ENCODE data around the gene STRN4.
"Not testable (repeated sequence)": the region's sequence is repeated elsewhere in the genome, so short reads cannot be mapped to it uniquely, and the experiment has no call there.

STRN4 gene

DNA sequence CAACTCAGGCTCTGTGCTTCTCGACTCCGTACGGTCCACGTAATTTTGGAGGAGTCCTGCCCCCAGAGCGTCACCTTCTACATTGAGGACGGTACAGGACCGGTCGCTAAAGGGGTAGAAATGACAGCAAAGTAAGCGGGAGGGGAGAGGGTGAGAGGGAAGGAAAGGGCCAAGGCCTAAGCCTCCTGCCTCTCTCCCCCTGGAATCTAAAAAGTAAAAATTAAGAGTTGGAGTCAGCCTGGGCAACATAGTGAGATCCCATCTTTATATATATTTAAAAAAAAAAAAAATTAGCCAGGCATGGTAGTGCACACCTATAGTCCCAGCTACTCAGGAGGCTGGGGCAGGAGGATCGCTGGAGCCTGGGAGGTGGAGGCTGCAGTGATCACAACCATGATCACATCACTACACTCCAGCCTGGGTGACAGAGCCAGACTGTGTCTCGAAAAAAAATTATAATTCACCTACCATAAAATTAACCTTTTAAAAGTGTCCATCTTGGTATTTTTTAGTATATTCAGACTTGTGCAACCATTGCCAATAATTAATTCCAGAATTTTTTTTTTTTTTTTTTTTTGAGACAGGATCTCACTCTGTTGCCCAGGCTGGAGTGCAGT lies 29.5 kb upstream of the STRN4 start:
- DNase-seq (ENCODE audit: low read depth in 2 of 2), result no peak

GRCh38 chr19:46773018-46773399 lies 26.8 kb upstream of the STRN4 start:
- DNase-seq (ENCODE audit: low read depth in 2 of 2), result no peak

DNA sequence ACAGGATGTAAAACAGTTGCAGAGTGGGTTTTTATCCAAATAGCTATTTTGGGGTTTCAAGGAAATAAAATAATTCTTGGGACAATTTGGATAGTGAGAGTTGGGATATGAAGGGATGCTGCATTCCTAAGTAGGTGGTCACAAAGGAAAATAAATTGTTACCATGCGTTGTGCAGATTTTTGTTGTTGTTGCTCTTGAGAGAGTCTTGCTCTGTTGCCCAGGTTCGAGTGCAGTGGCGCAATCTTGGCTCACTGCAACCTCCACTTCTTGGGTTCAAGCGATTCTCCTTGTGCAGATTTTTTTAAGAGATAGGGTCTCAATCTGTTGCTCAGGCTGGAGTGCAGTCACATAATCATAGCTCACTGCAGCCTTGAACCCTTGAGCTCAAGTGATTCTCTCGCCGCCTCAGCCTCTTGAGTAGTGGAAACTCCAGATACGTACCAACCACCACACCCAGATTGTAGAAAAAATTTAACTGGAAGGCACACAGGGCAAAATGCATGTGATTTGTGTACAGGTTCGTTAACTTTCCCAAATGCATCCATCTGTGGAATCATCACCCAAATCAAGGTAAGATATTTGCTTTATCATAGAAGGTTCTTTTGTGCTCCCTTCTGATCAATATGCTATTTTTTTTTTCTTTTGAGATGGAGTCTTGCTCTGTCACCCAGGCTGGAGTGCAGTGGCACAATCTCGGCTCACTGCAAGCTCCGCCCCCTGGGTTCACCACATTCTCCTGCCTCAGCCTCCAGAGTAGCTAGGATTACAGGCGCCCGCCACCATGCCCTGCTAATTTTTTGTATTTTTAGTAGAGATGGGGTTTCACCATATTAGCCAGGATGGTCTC lies 26.1 kb upstream of the STRN4 start:
- DNase-seq (ENCODE audit: low read depth in 2 of 2), result no peak

- not testable (repeated sequence) for DNase-seq (ENCODE audit: low read depth in 2 of 2)
Measured at GRCh38 chr19:46768746-46769145, 22.5 kb upstream of the STRN4 start.

GRCh38 chr19:46766569-46767317 lies 20.5 kb upstream of the STRN4 start:
- no peak for DNase-seq (ENCODE audit: low read depth in 2 of 2)

- no peak for DNase-seq (ENCODE audit: low read depth in 2 of 2)
Measured at GRCh38 chr19:46764817-46765291, 18.6 kb upstream of the STRN4 start.

- DNase-seq (ENCODE audit: low read depth in 2 of 2), result no peak
Measured at GRCh38 chr19:46762245-46762890, 16.1 kb upstream of the STRN4 start.

DNA sequence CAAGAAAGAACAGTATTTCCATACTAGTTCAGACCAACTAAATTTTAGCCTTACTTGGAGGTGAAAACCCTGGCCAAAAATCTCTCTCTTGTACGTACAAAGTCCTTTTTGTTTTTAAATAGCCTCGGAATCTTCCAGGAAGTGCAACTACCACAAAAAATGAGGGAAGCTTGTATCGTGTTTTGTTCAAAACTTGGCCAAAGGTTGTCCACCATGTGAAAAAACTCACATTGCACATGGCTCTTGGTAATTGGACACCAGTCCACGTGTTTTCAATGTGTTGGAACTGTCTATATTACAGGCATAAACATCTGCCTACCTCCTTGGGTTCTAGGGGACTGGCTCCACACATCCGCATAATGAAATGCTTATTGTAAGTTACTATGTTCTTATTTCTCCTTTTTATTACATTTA lies 15.2 kb upstream of the STRN4 start:
- no peak for DNase-seq (ENCODE audit: low read depth in 2 of 2)

- not testable (repeated sequence) for DNase-seq (ENCODE audit: low read depth in 2 of 2)
Measured at GRCh38 chr19:46760897-46761296, 14.6 kb upstream of the STRN4 start.

DNA sequence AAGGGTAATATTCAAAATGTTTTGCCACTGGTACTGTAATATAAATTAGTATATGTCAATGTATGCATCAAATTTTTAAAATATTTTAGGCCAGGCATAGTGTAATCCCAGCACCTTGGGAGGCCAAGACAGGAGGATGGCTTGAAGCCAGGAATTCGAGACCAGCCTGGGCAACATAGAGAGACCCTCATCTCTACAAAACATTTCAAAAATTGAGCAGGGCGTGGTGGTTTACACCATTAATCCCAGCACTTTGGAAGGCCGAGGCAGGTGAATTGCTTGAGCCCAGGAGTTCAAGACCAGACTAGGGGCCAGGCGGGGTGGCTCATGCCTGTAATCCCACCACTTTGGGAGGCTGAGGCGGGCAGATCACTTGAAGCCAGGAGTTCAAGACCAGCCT lies 14.1 kb upstream of the STRN4 start:
- DNase-seq (ENCODE audit: low read depth in 2 of 2), result no peak

DNA sequence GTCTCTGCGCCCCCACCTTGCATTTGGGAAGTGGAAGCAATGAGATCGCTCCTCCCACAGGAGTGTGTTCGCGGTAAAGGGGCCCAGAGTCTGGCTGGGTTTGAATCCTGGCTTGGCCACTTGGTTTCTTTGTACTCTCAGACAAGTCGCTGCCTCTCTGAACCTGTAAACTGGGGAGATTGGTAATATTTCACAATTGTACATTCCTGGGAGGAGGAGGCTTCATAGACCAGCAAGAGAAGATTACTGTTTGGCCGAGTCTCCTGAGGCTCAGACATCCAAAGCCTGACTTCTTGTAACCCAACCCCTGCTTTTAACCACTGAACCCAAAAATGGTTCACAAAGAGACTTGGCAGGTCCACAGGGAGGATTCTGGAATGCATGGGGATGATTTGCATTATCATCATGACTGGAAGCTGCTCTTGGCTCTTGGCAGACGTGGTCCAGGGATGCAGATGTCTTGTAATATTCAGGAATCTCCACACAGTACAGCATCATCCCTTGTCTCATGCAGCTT lies 13.6 kb upstream of the STRN4 start:
- no peak for DNase-seq (ENCODE audit: low read depth in 2 of 2)

DNA sequence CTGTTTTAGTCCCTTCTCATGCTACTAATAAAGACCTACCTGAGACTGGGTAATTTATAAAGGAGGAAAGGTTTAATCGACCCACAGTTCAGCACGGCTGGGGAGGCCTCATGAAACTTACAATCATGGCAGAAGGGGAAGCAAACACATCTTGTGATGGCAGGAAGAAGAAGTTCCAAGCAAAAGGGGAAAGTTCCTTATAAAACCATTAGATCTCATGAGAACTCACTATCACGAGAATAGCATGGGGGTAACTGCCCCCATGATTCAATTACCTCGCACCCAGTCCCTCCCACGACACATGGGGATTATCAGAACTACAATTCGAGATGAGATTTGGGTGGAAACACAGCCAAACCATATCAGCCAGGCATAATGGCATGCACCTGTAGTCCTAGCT lies 13.0 kb upstream of the STRN4 start:
- no peak for DNase-seq (ENCODE audit: low read depth in 2 of 2)

DNA sequence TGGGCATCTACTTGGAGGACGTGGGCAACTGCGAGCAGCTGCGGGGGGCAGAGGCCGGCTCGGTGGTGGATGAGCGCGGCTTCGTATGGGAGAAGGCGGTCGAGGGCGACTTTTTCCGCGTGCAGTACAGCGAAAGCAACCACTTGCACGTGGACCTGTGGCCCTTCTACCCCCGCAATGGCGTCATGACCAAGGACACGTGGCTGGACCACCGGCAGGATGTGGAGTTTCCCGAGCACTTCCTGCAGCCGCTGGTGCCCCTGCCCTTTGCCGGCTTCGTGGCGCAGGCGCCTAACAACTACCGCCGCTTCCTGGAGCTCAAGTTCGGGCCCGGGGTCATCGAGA lies 10.3 kb upstream of the STRN4 start:
- no peak for DNase-seq (ENCODE audit: low read depth in 2 of 2)

DNA sequence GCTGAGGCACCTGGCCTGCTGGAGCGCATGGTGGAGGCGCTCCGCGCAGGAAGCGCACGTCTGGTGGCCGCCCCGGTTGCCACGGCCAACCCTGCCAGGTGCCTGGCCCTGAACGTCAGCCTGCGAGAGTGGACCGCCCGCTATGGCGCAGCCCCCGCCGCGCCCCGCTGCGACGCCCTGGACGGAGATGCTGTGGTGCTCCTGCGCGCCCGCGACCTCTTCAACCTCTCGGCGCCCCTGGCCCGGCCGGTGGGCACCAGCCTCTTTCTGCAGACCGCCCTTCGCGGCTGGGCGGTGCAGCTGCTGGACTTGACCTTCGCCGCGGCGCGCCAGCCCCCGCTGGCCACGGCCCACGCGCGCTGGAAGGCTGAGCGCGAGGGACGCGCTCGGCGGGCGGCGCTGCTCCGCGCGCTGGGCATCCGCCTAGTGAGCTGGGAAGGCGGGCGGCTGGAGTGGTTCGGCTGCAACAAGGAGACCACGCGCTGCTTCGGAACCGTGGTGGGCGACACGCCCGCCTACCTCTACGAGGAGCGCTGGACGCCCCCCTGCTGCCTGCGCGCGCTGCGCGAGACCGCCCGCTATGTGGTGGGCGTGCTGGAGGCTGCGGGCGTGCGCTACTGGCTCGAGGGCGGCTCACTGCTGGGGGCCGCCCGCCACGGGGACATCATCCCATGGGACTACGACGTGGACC lies 9.7 kb upstream of the STRN4 start:
- DNase-seq (ENCODE audit: low read depth in 2 of 2), result no peak

- no peak for DNase-seq (ENCODE audit: low read depth in 2 of 2)
Measured at GRCh38 chr19:46755077-46755852, 9.0 kb upstream of the STRN4 start.

- peak; percentile 30 to 38 for DNase-seq (ENCODE audit: low read depth in 2 of 2)
Measured at GRCh38 chr19:46753420-46754155, 7.3 kb upstream of the STRN4 start.

DNA sequence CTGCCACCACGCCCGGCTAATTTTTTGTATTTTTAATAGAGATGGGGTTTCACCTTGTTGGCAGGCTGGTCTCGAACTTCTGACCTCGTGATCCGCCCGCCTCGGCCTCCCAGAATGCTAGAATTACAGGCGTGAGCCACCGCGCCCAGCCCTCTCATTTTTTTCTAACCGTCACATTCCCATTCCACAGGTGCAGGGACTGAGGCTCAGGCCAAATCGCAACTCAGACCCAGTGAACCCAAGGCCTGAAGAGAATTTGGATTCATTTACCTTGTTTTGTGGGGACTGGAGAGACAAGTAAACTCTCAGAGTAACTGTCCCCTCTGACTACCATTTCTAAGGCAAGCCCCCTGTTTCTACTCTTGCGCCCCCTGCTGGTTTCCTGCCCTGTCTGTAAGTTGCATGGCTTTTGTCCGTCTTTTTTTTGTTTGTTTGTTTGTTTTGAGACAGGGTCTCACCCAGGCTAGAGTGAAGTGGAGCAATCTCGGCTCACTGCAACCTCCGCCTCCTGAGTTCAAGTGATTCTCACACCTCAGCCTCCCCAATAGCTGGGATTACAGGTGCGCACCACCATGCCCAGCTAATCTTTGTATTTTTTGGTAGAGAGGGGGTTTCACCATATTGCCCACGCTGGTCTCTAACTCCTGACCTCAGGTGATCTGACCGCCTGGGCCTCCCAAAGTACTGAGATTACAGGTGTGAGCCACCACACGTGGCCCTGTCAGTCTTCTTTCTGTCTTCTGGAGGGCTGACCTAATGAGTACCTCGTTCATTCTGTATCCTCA lies 2.3 kb upstream of the STRN4 start:
- peak; percentile 34 to 72 for DNase-seq (ENCODE audit: low read depth in 2 of 2)

DNA sequence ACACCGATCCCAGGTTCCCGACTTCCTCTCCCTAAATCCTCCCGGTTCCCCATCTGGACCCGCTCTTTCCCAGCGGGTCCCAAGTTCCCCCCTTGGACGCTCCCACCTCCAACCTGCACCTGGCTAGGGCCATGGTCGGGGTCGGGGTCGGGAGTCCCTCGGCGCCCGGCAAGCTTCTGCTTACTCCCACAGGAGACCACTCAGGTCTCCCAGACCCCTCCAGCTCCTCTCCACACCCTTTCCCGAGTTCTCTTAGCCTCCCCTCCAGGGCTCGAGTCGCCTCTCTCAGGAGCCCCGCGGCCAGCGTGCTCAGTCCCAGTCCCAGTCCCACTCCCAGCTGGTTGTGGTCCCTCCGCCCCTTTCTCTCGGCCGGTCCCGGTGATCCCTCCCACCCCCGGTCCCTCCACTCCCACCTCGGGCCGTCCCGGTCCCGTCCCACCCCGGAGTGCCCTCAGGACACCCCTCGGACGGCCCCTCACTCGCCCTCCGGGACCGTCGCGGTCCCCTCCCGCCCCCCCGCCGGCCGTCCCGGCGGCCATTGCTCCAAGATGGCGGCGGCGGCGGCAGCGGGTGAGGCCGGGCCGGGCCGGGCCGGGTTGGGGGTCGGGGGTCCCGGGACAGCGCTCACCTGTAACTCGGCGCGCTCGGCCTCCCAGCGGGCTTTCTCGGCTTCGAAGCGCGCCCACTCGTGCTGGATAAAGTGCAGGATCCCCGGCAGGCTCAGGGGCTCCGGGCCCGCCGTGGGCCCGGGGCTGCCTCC lies 549 bp downstream of the STRN4 start, which contains the start of gene FKRP:
Gene FKRP (plus strand): TSS at position 537 of the 760 bp plus-strand sequence. CDS start 9,394 bp downstream, outside the sequence.
- DNase-seq (ENCODE audit: low read depth in 2 of 2), result no peak

Data from stimulated activated CD8-positive, alpha-beta memory T cell treated with anti-CD3 and anti-CD28 coated beads, Interleukin-7, amount 100 ng/mL, for 1 hour (primary cell).